GM18909 (cell line): ENCODE results near the gene NCOA1.
"Not testable (repeated sequence)": the region's sequence is repeated elsewhere in the genome, so short reads cannot be mapped to it uniquely, and the experiment has no call there.

Experiments used
- ATAC-seq: cut with Tn5 transposase; IDR thresholded peaks from one replicate; pipeline ENCODE4 v1.9.1; 2021; ENCODE audit warnings: mild to moderate bottlenecking; ENCODE audit not compliant: unreplicated experiment, poor library complexity

NCOA1 gene

DNA sequence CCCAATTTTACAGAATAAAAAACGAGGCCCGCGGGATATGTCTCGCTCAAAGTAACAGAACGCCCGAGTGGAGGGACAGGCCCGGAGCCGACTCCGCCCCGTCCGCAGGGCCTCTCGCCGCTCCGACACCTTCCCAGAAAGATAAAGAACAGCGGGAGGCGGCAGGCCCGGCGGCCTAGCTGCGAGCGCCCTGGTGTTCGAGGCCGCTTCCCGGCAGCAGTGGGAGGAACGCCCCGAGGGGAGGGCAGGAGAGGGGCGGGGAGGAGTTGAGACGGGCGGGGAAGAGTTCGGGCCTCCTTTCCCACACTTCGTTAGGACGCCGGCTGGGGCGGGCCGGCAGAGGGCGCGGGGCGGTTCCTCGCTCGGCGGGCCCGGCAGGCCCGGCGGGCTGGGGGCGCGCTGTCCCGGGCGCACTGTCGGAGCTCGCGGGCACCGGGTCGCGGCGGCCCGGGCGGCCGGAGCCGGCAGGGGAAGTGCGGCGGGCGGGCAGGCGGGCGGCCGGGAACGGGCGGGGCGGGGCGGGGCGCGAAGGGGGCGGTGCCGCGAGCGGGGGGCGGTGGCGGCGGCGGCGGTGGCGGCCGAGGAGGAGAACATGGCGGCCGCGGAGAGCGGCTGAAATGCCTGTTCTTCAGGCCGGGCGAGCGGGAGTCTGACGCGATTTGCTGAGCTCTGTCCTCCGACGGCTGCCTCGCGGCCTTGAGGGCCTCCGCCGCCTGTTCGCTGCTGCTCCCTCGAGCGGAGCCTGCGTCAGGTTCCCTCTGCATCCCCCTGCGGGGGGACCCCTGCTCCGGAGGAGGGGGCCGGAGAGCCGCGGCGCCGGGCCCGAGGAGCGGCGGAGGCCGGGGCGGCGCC, at the start of gene NCOA1:
Gene NCOA1, plus strand, starts transcription at position 565 of the 852 bp plus-strand sequence. CDS start 167,424 bp downstream, outside the sequence.
- ATAC-seq: peak; percentile 64

DNA sequence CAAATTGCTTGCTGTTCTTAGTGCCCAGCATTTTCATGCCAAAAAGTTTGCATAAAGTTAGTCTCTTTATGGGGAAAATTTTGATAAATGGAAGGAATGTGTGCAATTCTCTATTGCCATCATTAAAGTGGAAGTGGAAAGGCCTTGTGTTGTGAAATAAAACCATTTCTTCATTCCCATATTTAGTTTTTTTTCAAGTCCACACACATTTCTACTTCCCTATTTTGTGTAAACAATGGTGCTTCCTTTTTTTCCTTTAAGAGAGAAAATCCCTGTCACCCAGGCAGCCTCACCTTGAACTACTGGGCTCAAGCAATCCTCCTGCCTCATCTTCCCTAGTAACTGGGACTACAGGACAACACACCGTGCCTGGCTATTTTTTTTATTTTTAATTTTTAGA, 42.3 kb upstream of the NCOA1 start:
- ATAC-seq: no peak

DNA sequence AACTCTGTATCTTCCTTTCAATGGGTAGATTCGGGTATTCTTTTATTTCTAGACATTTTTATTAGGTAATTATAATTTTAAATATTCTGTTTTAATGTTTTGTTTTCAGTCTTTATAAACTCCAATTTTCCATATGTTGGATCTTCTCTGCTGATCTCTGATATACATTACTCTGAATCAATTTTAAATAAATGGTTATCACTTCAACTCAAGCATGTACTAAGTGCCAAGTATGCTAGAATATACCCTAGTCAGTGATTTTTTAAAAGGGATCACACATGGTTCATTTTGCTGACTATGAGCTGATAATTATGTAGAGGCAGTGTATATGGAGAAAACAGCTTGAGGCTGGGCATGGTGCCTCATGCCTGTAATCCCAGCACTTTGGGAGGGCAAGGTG, 41.7 kb upstream of the NCOA1 start:
- ATAC-seq: no peak

DNA sequence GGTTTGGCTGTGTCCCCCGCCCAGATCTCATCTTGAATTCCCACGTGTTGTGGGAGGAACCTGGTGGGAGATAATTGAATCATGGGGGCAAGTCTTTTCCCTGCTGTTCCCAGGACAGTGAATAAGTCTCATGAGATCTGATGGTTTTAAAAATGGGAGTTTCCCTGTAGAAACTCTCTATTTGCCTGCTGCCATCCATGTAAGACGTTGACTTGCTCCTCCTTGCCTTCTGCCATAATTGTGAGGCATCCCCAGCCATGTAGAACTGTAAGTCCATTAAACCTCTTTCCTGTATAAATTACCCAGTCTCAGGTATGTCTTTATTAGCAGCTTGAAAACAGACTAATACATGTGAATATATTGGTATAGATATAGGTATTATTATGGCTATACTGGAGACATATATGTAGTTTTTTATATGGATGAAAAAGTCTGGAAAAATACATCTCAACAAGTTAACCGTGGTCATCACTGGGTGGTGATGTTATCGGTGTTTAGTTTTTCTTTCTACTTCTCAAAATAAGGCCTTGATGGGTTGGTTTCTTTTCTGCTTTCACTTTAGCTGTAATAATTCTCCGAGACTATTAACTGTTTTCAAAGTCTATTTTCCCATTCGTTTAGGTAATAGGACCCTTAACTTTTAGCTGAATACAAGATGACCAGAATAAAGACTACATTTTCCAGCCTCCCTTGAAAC, 39.1 kb upstream of the NCOA1 start:
- ATAC-seq: no peak

DNA sequence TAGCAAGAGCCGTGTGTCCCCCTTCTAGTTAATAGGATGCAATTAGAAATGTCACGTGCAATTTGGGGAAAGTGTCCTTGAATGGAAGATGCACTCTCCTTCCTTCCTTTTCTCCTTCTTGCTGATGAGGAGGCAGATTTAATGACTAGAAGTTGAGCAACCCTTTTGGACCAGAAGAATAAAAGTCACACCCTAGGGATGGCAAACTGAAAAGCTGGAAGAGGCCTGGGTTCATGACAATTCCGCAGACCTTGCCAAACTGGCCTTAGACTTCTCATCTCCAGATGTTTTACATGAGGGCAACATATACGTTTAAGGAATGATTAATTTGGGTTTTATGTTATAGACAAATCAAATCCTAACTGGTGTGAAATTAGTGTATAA, 38.6 kb upstream of the NCOA1 start:
- no peak for ATAC-seq

DNA sequence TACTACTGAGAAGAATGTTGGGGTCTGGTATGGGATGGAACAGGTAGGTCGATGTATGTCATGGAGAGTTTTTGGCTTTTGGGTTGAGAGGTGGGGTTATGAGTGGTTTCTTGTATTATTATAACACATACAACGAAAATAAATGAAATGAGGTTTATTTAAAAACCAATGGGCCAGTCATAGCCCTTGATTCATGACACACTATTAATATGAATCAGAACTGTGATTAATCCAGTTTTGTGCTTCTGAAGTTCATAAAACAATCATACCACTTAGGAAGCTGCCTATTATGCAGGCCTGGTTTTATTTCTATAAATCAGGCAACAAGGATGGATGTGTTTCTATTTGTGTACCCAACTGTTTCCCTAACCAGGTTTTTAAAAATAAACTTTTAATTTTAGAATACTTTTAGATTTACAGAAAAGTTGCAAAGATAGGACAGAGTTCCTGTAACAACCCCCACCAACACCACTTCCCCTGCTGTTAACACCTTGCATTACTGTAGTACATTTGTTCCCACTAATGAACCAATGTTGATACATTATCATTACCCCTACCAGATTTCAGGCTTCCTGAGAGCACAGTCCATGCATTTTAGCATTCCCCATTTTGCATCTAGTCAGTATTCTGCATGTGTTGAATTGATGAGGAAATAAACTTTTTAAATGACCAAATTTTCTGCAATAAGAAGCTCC, 37.5 kb upstream of the NCOA1 start:
- ATAC-seq: no peak

DNA sequence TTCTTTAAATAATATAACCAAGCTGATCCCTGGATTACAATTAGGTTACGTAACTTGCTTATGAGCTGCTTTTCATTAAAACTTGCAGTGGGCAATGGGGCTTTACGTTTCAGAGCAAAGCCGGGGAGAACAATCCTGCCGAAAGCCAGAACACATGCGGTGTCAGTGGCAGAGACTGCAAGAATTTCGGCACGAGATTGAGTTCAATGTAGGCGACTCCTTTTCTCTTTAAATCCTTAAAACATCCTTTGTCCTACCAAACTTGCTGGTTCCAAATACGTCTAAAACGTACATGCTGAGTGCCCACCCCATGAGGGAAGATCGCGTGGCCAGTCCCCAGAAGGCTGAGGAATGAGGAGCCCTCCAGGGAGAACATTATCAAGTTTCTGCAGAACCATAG, 36.8 kb upstream of the NCOA1 start:
- no peak for ATAC-seq

DNA sequence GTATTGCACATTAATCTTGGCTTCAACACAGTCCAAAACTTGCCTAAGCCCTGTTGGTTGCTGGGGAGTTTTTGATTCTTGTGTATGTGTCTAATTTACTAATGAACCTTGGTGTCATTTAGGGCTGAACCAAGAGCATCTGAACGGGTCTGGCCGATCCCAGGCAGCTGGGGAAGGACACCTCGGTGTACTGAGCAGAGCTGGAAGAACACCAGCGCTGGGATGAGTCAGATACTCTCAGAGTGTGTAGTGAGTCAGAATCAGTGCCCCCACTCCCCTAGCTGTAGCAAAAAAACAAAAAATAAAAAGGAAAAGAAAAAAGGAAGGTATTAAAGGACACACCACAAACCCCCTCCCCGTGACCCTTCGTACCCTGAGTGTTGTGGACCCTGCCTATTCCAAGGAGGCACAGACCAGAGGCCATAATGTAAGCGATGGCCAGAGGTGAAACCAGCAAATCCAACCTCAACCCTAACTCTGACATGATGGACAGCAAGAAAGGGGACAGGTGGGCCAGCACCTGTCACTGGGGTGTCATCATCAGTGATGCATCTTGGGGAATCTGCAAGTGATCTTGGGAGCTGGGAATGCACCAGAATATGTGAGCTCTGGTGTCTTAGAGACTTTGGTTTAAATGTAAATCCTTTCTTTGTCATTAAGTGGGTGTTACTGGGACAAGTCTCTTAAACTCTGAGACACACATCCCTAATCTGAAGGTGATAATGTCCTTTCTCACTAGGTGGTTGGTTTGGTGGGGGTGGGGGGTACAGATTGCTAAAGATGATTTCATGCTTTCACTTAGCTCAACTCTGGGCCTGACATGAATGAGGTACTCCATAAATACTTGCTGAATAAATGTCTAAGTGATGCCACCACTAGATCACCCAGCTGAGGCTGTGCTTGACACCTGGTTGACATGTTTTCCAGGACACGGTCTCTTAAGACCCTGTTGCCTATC, 34.2 kb upstream of the NCOA1 start:
- ATAC-seq: no peak

DNA sequence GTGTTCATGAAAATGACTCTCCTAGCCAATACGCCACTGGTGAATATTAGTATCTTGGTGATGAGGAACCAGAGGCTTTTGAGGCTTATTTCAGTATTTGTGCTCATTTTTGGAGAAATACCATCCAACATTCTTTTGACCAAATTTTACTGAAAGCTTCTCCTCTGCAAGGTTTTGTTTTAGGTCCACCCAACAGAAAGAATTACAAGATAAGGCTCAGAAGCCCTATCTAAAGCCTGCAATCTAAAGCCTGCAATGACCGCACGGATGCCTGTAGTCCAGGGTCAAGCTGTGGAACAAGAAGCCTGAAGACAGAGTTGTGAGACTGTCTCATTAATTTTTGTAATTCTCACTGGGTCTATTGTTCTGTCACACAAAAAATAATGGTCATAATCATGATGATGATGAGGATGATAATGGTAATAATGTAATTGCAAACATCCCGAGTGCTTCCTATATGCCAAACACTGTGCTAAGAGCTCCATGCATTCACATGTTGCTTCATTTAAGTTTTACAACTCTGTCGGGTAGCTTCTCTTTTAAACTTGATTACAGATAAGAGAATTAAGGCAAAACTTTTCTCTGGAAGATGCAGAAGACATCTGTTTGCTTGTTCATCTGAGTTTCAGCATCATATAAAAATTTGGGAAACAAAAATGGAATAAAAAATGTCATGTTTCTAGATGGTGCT, 33.2 kb upstream of the NCOA1 start:
- ATAC-seq: no peak

DNA sequence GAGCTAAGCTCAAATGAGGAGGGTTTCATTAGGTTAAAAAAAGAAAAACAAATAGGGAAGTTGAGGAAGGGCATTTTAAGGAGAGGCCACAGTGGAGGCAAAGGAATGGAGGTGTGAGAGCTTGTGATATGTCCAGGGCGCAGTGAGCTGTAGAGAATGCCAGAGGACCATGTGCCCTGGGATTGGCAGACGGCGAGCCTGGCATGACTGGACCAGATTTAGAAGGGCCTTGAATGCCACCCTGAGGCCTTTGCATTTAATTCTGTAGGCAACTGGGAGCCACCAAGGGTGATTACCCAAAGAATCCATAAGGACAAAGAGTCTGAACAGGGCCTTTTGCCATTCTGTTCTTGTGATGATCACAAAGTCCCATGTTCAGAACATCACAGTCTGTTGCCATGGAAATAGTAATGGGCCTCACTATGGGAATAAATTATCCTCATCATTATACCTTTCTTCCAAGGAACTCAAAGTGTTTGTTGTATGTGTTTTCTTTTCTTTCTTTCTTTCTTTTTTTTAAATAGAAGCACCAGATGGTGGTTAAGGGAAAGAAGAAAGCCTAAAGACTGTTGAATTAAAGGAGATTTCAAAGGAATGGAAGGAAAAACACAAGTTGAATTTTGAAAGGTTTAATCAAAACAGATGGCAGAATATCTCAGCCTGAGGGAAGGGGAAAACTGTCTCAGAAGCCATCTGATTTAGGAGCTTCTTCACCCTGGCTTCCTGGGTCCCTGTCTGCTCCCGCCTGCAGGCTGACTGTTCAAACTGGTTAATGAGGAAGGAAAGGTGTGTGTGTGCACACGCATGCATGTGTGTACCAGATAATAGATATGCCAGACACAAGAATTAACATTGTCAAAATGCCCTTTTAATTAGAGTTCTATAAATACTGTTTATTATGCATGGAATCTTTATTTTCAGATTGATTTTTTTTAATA, 31.6 kb upstream of the NCOA1 start:
- ATAC-seq: no peak

DNA sequence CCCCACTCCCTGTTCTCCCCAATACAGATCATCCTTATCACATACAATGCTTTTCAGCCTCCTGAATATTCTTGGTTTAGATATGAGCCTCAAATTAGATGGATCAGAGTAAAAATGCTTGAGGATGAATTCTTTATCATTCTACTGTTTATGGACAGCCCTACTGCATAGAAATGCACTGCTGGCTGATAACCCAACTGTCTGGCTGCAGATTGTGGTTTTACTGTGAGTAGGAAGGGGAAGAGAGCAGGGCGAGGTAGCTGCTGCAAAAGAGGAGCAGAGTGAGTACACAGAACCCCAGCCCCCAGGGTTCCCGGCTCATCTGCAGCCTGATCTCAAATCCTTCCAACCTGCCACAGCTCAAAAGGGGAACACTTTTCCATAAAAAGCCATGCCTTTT, 29.4 kb upstream of the NCOA1 start:
- ATAC-seq: no peak

DNA sequence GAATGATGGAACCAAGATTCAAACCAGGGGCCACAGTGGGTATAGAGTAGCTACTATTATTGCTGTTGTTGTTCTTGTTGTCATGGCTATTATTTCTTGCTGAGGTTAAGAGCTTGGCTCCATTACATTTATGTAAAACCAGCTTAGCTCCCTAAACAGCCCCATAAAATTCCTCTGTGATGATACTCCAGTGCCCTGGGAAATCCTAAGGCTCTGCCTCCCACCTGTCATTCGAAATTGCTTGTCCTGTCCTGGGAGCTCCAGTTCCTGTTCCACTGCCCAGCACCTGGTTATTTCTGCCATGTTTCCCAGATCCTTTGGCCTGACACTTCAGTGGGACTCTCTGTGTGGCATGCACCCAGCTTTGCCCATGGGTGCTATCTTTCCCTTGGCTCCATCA, 27.8 kb upstream of the NCOA1 start:
- no peak for ATAC-seq

DNA sequence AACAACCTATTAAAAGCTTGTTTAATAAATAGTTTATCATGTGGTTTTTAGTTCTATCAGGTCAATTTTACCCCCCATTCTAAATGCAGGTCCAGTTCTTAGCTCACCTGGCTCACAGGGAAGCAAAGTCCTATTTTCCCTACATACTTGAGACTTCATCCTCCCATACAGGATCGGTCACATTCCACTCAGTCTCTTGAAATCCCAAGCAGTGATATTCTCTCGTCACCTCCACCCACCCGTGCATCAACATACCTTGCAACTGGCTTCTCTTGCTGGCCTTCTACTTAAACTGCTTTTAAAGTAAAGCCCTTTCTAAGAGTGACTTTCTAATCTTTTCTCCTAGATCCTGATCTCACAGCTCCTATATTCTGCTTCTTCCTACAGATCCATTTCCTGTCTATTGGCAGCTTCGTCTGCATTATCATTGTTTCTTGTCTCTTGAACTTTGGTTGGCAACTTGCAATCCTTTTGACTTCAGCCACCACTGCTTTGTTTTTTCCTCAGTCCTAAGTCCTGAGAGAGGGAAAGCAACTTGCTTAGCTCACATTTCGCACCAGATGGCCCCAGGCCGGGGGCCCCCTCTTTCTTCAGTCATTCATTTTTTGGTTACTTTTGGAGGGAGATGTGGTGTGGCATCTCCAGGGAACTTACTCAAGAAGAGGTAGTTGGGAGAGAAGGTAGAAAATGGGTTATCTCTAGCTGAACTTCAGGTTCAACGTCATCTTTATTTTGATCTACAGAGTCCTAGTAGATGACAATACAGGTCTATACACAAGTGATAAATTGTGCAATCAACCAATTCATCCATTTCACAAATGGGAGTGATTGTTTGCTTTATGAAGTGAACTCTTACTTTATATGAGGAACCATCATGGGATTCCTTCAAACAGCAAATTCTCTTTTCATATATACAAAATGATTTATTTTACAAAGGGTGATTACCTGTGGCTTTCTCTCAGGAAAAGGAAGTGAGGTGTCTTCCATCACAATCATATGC, 23.9 kb upstream of the NCOA1 start:
- no peak for ATAC-seq

DNA sequence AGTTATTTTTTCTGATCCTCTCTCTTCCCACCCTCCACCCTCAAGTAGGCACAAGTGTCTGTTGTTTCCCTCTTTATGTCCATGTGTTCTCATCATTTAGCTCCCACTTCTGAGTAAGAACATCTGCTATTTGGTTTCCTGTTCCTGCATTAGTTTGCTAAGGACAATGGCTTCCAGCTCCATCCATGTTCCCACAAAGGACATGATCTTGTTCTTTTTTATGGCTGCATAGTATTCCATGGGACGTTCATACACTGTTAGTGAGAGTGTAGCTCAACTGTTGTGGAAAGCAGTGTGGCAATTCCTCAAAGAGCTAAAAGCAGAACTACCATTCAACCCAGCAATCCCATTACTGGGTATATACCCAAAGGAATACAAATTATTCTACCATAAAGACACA, 22.6 kb upstream of the NCOA1 start:
- not testable (repeated sequence) for ATAC-seq

DNA sequence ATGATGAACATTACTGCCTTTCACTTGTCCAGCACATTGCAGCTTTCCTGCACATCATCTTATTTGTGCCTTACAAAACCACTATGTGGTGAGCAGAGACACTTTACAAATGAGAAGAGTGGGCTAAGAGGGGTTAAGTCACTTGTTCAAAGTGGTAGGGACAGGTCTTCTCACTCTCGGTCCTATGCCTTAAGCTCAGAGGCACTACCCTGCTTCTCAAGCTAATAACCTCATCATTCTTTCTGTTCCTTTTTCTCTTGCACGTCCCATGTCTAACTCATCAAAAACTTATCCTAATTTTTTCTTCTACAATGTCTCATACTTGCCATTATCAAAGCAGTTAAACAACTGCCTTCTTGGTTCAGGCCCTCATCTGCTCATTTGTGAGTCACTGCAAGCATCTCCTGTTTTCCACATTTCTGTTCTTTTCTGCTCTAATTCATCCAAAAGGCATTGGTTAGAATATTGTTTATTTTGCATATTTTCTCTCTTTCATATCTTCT, 21.9 kb upstream of the NCOA1 start:
- no peak for ATAC-seq

DNA sequence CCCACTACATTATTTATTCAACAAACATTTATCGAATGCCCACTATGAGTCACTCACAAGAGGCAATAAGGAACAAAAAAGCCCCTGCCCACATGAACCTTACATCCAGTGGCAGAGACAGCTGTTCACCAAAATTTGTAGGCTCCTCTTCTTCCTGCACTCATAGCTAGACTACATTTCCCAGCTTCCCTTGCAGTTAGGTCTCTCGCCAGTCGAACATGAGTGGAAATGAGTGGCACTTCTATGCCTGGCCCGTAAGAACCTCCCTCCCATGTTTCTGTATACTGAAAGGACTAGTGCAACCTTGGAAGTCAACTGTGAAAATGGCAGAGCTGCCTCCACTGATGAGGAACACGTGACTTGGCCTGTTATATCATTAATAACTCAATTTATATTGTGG, 19.4 kb upstream of the NCOA1 start:
- ATAC-seq: no peak

DNA sequence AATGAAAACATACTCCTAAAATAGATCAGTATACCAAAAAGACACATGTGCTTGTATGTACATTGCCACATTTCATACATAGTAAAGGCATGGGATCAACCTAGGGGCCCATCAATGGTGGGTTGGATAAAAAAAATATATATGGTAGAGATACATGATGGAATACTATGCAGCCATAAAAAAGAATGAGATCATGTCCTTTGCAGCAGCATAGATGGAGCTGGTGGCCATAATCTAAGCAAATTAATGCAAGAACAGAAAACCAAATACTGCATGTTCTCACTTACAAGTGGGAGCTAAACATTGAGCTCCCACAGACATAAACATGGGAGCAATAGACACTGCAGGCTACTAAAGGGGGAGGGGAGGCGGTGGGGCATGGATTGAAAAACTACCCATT, 18.6 kb upstream of the NCOA1 start:
- ATAC-seq: no peak
